GM18951 (cell line): Measurements from ENCODE around the gene MTG2.
A peak's percentile ranks its signal among the peaks of the same experiment; 100 is the strongest.
"Not testable (repeated sequence)": the region's sequence is repeated elsewhere in the genome, so short reads cannot be mapped to it uniquely, and the experiment has no call there.

ENCODE experiments used
- POLR2A ChIP-seq: IDR thresholded peaks from 4 replicates; pipeline ENCODE4 v1.6.1; 2011; ENCODE audit warnings: mild to moderate bottlenecking; ENCODE audit not compliant: insufficient read length, insufficient read depth; ENCODE audit errors: extremely low read depth
- in situ Hi-C: fragments of 300-500 bp; cut with MboI; formaldehyde crosslinking; loops from one replicate; pipeline ENCODE4 v1.12.0; 2022; ENCODE audit warnings: low sequenced_read_pairs, mixed read lengths, inconsistent platforms; ENCODE audit not compliant: unreplicated experiment

MTG2 gene

DNA sequence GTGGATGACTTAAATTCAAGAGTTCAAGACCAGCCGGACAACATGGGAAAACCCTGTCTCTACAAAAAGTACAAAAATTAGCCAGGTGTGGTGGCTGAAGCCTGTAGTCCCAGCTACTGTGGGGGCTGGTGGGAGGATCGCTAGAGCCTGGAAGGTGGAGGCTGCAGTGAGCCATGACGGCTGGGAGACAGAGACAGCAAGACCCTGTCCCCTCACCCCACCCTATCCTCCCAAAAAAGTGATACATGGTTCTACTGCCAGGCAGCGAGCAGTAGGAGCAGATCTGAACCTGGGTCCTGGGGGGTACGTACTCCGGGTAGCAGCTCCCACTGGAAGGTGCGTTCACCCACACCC lies 41.8 kb upstream of the MTG2 start:
- no peak for TF ChIP-seq POLR2A
- in situ Hi-C loops = no loop called here

DNA sequence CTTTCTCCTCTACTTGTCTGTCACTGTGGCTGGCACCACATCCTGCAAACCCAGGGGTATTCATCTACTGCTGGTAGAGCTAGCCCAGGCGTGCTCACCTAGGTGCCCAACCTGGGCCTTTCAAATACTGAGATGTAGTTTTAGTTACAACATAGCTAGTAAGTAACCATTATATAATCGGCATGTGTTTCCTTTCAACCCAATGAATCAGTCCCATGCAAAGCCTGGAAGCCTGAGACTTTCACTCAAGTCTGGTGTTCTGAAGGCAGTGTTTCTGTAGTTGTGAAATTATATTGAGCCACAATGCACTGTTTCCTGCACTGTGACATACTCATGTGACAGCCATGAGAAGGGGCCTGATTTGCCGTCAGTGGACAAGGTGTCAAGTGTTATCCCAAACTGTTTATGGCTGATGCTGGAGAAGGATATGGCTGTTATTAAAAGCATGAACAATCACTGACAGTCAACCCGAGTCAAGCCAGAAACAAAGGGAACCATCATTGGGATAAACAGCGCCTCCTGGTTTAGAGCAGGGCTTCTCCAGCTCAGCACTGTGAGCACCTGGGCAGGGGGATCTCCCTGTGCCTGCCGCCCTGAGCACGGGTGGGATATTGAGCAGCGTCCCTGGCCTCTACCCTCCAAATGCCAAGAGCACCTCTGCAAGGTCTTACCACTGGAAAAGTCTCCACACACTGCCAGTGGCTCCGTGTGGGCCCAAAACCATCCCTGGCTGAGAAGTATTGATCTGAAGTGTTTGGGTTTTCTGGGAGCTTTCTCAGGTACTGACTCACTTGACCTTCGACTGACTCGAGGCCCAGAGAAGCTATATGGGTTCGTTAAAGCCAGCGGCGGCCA lies 41.2 kb upstream of the MTG2 start:
- in situ Hi-C loops = no loop called here
- no peak for TF ChIP-seq POLR2A

DNA sequence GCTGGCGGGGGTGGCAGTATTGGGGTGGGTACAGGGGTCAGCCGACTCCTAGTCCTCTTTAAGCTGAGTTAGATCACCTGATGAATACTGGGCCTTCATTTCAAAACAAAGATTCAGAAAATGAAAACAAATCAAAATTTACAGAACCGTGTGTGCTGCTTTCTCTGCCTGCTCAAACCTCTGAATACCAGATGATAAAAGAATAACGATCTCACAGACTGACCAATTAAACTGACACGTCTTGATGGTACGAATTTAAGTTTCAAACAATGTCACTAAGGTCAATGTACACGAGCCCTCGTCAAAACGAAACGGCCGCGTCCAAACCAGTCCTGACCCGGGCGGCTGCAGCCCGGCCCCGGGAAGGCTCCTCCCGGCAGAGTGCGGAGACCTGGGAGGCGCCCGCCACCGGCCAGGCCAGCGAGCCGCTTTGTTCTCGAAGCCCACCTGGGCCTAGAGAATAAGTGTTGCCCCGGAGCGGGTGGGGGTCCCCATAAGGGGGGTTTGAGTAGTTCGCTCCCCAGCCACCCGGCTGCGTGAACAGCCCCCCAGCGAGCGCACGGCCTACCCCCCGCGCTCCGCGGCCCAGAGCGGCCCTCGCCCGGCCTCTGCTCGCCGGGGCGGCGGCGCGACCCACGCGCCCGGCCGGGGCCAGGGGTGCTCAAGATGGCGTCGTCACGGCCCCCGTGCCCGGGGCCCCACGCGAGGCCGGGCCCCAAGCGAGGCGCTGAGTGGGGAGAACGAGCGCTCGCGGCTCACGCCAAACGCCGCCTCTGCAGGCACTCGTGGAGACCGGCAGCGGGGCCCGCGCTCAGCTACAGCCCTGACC lies 40.4 kb upstream of the MTG2 start:
- in situ Hi-C loops = no loop called here
- no peak for TF ChIP-seq POLR2A

DNA sequence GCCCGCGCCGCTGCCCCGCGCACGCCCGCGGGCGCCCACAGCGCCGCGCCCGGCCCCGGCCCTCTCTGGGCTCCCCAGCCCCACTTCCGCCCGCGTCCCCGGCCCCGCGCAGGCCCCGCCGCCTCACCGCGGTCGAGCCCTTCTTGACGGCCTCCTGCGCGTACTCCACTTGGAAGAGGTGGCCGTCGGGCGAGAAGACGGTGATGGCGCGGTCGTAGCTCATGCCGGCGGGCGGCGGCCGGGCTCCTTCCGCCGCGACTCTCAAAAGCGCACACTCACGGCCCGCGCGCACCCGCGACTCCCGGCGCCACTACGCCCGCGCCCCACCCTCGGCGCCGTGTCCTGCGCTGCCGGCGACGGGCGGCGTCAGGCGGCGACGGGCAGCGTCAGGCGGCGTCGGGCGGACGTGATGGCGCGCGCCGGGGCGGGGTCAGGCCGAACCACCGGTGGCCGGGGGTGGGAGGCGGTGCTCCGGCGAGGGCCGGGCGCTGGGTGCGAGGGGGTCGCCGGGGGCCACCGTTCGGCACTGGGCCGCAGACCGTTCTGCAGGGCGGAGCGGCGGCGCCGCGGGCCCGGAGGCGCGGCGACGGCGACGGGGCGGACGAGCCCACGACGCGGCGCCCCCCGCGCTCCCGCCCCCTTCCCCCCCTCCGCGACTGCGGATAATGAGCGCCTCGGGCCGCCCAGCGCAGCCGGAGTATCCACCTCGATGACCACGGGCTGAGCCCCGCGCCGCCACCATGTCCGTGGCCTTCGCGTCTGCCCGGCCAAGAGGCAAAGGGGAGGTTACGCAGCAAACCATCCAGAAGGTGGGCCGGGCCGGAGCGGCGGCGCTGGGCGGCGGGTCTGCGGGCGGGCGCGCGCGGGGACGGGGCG lies 39.5 kb upstream of the MTG2 start, which contains the start of the genes PSMA7 and SS18L1:
TSS of gene PSMA7 (minus strand) at position 314 of the 876 bp plus-strand sequence. CDS start at position 223, 91 bp downstream.
TSS of gene SS18L1 (plus strand) at position 689 of the 876 bp plus-strand sequence. CDS start at position 741, 52 bp downstream.
- in situ Hi-C loops = no loop called here

DNA sequence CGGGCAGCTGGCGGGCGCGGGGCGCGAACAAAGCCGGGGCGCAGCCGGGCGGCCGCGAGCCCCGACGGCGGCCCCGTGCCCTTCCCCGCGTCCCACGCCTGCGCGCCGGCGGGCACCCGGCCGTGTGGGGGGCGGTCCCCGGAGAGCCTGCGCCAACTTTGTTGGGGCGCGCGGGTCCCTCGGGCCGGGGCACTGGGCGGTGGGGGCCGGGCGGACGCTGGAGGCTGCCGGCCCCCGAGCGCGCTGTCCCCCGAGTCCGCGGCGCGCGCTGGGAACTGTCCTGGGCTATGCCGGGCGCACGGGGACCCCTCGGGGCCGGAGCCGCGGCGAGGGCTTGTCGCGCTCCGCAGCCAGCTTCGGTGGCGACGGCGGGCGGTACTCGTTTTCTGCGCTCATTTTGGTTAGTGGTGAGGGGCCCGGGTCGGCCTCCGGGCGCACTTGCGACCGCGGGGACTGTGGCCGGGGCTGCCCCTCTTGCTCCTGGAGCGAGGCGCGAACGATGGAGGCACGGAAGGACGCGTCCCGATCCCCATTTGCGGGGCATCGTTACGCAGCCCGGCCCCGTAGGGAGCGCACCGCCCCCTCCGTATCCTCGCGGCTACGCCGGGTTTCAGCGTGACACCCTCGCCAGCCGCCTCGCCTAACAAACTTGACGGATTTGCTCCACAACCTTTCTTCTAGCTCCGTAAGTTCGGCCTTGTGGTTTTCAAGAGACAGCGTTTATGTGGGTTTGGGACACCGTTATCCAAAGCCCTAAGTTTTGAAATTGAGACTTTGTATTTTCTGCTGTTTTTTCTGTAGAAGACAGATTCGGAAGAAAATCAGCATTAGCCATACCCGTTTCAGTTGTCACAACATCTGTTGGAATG lies 38.6 kb upstream of the MTG2 start:
- in situ Hi-C loops = no loop called here
- TF ChIP-seq POLR2A = peak; percentile 27

More for the DNA sequence above, 39.5 kb upstream of the MTG2 start, which contains the start of the genes PSMA7 and SS18L1:
- TF ChIP-seq POLR2A = peak; percentile 83

DNA sequence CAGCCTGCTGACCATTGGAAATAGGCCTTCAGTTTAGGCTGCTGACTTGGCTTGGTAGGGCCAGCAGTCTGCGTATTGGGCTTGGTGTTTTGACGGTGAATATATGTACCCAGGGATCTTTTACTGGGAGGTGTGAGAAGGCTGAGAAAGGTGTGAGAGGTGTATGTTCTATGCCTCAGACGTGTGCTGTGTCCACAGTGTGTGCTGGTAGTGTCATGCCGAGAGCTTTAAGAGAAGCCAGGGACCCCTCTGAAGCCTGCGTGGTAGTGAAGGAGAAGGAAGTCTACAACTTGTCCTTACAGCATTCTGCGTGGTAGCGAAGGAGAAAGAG lies 37.2 kb upstream of the MTG2 start:
- no peak for TF ChIP-seq POLR2A
- in situ Hi-C loops = no loop called here

DNA sequence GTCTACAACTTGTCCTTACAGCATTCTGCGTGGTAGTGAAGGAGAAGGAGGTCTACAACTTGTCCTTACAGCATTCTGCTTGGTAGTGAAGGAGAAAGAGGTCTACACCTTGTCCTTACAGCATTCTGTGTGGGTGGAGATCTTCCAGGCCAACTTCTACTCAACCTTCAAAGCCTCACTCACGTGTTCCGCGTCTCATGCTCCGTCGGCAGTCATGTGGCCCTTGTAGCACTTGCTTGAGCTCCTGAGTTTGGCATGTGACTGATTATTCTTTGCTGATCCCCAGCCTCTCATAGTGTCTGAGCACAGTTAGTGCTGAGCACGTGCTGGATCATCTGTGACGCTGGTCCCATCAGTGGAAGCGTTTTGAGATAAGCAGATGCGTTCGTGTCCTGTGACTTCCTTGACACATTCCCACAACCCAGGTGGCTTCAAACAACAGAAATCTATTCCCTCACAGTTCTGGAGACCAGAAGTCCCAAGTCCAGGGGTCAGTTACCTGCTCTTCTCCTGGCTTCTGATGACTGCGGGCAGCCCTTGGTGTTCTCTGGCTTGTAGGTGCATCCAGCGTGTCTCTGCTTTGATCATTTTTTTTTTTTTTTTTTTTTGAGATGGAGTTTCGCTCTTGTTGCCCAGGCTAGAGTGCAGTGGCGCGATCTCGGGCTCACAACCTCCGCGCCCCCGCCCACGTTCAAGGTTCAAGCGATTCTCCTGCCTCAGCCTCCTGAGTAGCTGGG lies 36.6 kb upstream of the MTG2 start:
- in situ Hi-C loops = no loop called here
- TF ChIP-seq POLR2A = no peak

DNA sequence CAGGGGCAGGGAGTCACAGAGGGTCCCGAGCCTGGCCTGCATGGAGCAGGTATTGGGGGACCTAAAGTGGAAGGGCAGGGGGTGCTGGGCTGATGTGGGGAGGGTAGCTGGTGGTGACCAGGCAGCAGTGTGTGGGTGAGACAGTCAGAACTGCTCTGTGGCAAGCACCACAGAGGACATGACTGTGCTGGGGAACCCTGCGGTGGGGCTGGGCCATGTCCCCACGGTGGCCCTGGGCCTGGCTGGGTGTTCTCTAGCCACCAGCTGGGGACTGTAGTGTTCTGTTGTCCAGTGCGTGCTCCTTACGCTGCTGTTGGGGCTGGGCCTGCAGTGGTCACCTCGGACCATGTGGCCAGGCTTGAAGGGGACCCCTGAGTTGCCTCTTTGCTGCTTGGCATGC lies 35.7 kb upstream of the MTG2 start:
- in situ Hi-C loops = no loop called here
- no peak for TF ChIP-seq POLR2A

DNA sequence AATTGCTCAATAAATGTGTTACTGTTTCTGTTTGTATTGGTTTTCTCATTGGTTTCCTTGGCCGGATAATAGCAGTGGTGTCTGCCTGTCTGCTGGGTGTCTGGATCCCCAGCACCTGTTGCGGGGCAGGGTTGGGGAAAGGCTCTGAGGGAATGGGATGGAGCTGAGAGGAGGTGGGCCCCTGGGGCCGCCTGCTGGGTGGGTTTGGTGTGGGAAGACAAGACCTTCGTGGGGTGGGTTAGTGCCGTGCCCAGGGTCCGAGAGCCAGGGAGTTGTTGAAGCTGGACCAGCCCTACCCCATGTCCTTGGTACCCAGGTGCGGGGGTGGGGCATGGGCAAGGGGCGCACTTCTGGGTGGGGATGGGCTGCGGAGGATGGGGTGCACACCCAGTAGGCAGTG lies 35.3 kb upstream of the MTG2 start:
- no peak for TF ChIP-seq POLR2A
- in situ Hi-C loops = no loop called here

DNA sequence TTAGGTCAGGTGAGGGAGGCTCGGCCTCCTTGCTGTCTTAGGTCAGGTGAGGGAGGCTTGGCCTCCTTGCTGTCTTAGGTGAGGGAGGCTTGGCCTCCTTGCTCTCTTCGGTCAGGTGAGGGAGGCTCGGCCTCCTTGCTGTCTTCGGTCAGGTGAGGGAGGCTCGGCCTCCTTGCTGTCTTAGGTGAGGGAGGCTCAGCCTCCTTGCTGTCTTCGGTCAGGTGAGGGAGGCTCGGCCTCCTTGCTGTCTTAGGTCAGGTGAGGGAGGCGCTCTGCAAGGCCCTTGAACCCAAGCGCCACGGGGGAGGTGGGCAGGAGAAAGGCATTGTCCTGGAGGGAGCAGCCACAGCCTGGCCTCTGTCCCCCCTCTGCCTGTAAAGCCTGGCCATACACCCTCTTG lies 34.4 kb upstream of the MTG2 start:
- in situ Hi-C loops = not testable (repeated sequence)

DNA sequence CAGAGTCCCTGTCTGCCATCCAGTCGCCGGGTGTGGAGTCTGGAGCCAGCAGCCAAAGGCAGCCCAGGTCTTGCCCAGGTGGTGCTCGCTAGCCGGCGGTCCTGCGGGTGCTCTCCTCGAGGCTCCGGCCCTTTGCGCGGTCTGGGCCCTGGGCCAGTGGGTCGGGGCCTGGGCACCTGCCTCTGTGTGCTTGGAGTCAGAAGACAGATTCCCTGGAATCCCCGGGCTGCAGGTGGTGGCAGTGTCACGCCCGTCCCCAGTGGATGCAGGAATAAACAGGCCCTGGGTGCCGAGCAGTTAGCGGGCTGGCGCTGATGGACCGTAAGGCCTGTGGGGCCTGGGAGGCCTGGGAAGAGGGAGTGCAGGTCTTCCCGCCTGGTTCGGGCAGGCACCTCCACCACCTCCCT lies 33.9 kb upstream of the MTG2 start:
- in situ Hi-C loops = no loop called here
- TF ChIP-seq POLR2A = no peak
